Measurements from ENCODE around the gene BZW2.

DNA sequence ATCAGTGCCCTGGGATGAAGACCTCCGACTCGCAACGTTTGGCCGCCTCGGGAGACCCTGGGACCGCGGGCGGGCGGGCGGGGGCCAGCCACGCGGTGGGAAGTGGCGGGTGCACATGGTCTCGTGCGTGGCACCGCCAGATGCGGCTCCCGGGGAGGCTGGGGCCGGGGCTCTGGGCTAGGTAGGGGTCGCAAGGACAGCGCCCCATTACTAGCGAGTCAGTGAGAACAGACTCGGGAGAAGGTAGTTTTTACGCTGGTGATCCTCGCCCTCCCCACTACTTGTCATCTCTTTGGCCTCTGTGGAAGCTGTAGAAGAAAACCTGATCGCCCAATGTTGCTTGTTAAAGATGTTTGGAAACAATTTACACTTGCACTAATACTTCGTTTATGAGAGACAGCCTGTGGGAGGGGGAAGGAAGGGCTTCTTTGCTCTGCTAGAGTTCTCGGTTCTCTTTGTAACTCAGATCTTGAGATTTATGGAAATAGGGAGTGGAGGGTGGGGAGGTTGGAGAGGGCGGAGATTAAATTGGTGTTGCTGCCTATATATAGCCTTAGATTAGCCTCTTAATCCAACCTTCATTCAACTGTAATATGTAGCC is 591 bp downstream of the BZW2 start:
- TF ChIP-seq, protein P1, sequence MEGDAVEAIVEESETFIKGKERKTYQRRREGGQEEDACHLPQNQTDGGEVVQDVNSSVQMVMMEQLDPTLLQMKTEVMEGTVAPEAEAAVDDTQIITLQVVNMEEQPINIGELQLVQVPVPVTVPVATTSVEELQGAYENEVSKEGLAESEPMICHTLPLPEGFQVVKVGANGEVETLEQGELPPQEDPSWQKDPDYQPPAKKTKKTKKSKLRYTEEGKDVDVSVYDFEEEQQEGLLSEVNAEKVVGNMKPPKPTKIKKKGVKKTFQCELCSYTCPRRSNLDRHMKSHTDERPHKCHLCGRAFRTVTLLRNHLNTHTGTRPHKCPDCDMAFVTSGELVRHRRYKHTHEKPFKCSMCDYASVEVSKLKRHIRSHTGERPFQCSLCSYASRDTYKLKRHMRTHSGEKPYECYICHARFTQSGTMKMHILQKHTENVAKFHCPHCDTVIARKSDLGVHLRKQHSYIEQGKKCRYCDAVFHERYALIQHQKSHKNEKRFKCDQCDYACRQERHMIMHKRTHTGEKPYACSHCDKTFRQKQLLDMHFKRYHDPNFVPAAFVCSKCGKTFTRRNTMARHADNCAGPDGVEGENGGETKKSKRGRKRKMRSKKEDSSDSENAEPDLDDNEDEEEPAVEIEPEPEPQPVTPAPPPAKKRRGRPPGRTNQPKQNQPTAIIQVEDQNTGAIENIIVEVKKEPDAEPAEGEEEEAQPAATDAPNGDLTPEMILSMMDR (IDR thresholded peaks at IDR 0.05) = no peak
- TF ChIP-seq POLR2A (IDR thresholded peaks at IDR 0.05) = no peak

Data from tibial nerve (tissue), 3 donors.